Keratinocyte (primary cell): ENCODE results near the gene CPED1. TPM values are rescaled to one million over a fixed set of nuclear protein-coding genes. Genes with fewer than 3 reads are reported as not detected.

Experiments
- DNase-seq: peaks from one replicate; pipeline ENCODE4 v3.0.0-alpha.2; 2011; ENCODE audit warnings: low read depth, missing footprints, low spot score
- FAIRE-seq: peaks from 2 replicates; lab custom pipeline; 2011; peaks lifted over from hg19 to GRCh38; lab: Jason Lieb, UNC
- H2AFZ ChIP-seq: 2 replicates; pipeline ENCODE4 v1.6.0; 2012; ENCODE audit warnings: low read length, control low read depth, inconsistent platforms; ENCODE audit not compliant: control insufficient read depth
- H3K27ac ChIP-seq: 2 replicates; pipeline ENCODE4 v1.5.1; 2011; ENCODE audit warnings: low read length; ENCODE audit not compliant: control insufficient read depth, insufficient read depth
- H3K27me3 ChIP-seq: 3 replicates; pipeline ENCODE4 v1.6.0; 2011; ENCODE audit warnings: low read length; ENCODE audit not compliant: control insufficient read depth, insufficient read depth; ENCODE audit errors: extremely low read depth
- H3K36me3 ChIP-seq, 2 experiments: 2 replicates in 1 of 2; 3 replicates in 1 of 2; pipeline ENCODE4 v1.5.1; 2011; ENCODE audit warnings: low read length in 2 of 2, mild to moderate bottlenecking in 1 of 2; ENCODE audit not compliant: control insufficient read depth in 2 of 2, insufficient read depth in 2 of 2; ENCODE audit errors: extremely low read depth in 1 of 2
- H3K4me1 ChIP-seq: 3 replicates; pipeline ENCODE4 v1.5.1; 2011; ENCODE audit warnings: low read length; ENCODE audit not compliant: control insufficient read depth, insufficient read depth; ENCODE audit errors: extremely low read depth
- H3K4me2 ChIP-seq: 3 replicates; pipeline ENCODE4 v1.6.0; 2011; ENCODE audit warnings: low read depth, low read length; ENCODE audit not compliant: control insufficient read depth, insufficient read depth; ENCODE audit errors: extremely low read depth
- H3K4me3 ChIP-seq, 3 experiments: fragments of 200-600 bp in 1 of 3; sonication (generic) in 1 of 3; 2 replicates in 2 of 3; 3 replicates in 1 of 3; pipeline ENCODE4 v1.5.1; 2011 to 2016; ENCODE audit warnings: low read length in 3 of 3, mild to moderate bottlenecking in 3 of 3, control low read depth in 2 of 3, inconsistent platforms in 1 of 3, low read depth in 1 of 3, mixed read lengths in 1 of 3, mixed run types in 1 of 3, moderate library complexity in 1 of 3; ENCODE audit not compliant: control insufficient read depth in 2 of 3, insufficient read depth in 2 of 3; ENCODE audit errors: extremely low read depth in 1 of 3
- H3K79me2 ChIP-seq: 2 replicates; pipeline ENCODE4 v1.6.0; 2012; ENCODE audit warnings: low read length; ENCODE audit not compliant: control insufficient read depth, insufficient read depth
- H3K9ac ChIP-seq: 3 replicates; pipeline ENCODE4 v1.6.0; 2011; ENCODE audit warnings: low read length; ENCODE audit not compliant: control insufficient read depth, insufficient read depth; ENCODE audit errors: extremely low read depth
- H3K9me1 ChIP-seq: 3 replicates; pipeline ENCODE4 v1.6.0; 2011; ENCODE audit warnings: low read length; ENCODE audit not compliant: control insufficient read depth, insufficient read depth; ENCODE audit errors: extremely low read depth
- H3K9me3 ChIP-seq: 2 replicates; pipeline ENCODE4 v1.5.1; 2012; ENCODE audit warnings: low read depth, low read length; ENCODE audit not compliant: control insufficient read depth
- H4K20me1 ChIP-seq: 3 replicates; pipeline ENCODE4 v1.6.0; 2011; ENCODE audit warnings: low read length; ENCODE audit not compliant: control insufficient read depth, insufficient read depth; ENCODE audit errors: extremely low read depth
- CTCF ChIP-seq, 3 experiments: IDR thresholded peaks in 1 of 3; conservative IDR thresholded peaks in 1 of 3; optimal IDR thresholded peaks in 1 of 3; 2 replicates in 2 of 3; 3 replicates in 1 of 3; pipeline versions ENCODE3 to v1.5.1; 2011; ENCODE audit warnings: low read length in 3 of 3, mild to moderate bottlenecking in 3 of 3, moderate library complexity in 2 of 3, control low read depth in 1 of 3, inconsistent platforms in 1 of 3; ENCODE audit not compliant: insufficient read depth in 2 of 3; ENCODE audit errors: extremely low read depth in 1 of 3
- EZH2 ChIP-seq: IDR thresholded peaks from one replicate; pipeline ENCODE4 v1.6.1; 2012; ENCODE audit warnings: inconsistent platforms, mild to moderate bottlenecking, low read length, moderate library complexity
- dilution Hi-C: fragments of 300-500 bp; cut with MboI; formaldehyde crosslinking; loops from one replicate; pipeline ENCODE4 v1.7.0; 2020; ENCODE audit warnings: low sequenced_read_pairs; ENCODE audit not compliant: extremely low pct_ligation_motif_present
- polyA plus RNA-seq, 5 experiments: library from polyadenylated mRNA; depleted of rRNA in 3 of 5; stranded (reverse) in 3 of 5; stranded (forward) in 1 of 5; unstranded in 1 of 5; fragments of >200 nt; gene quantifications; 1 replicate in 1 of 5; 2 replicates in 3 of 5; 3 replicates in 1 of 5; pipeline versions ENCODE4 v1.2.1 to v1.2.3, GENCODE V29; 2011 to 2012; ENCODE audit warnings: missing spikeins in 2 of 5, low read depth in 1 of 5, low replicate concordance in 1 of 5

CPED1 gene
- polyA plus RNA-seq, 1 donor (not counting 4 experiments of a cell fraction or from before 2014, with no cell fraction given), result 0.62 TPM

DNA sequence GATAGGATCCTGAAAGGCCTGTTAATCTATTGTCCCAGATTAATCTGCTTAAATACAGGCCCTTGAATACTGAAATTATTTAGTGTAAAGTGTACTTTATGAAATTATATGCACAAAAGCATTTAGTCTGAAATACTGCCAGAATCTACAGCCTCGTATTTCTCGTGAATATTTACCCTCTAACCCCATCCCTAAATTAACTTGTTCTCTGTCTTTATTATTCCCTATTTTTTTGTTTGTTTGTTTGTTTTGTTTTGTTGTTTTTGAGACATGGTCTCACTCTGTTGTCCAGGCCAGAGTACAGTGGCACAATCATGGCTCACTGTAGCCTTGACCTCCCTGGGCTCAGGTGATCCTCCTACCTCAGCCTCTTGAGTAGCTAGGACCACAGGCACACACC lies 2.7 kb upstream of the CPED1 start:
- no peak for DNase-seq
- H3K4me1 ChIP-seq, result peaks cover 16% of the 10 kb centered on the region
- no peak overlapping the region for H2AFZ ChIP-seq
- dilution Hi-C loops, result no loop called here
- H3K9me1 ChIP-seq, result no peaks in the 10 kb centered on the region
- H3K27me3 ChIP-seq, result no peaks in the 10 kb centered on the region
- no peak for FAIRE-seq
- H3K4me3 ChIP-seq, result no peak overlapping the region
- no peak for TF ChIP-seq EZH2
- no peak for TF ChIP-seq CTCF (optimal IDR thresholded peaks at IDR 0.05 in 1 of 3, IDR thresholded peaks at IDR 0.05 in 1 of 3, conservative IDR thresholded peaks at IDR 0.05 in 1 of 3; ENCODE audit: extremely low read depth in 1 of 3, insufficient read depth in 2 of 3, low read length in 3 of 3)
- H3K79me2 ChIP-seq, result no peaks in the 10 kb centered on the region
- no peak overlapping the region for H3K27ac ChIP-seq
- no peak overlapping the region for H3K9ac ChIP-seq
- H3K36me3 ChIP-seq, result no peaks in the 10 kb centered on the region
- no peaks in the 10 kb centered on the region for H3K9me3 ChIP-seq
- H3K4me2 ChIP-seq, result no peak overlapping the region
- H4K20me1 ChIP-seq, result no peaks in the 10 kb centered on the region

GRCh38 chr7:120986650-120987049 lies 1.9 kb upstream of the CPED1 start:
- FAIRE-seq (no peak), DNase-seq (no peak)
- Histone ChIP-seq H3K4me2 (no peak overlapping the region), H3K4me3 (no peak overlapping the region), H4K20me1 (no peaks in the 10 kb centered on the region), H3K4me1 (peaks cover 16% of the 10 kb centered on the region), H3K79me2 (no peaks in the 10 kb centered on the region), H3K27ac (no peak overlapping the region), H2AFZ (no peak overlapping the region), H3K27me3 (no peaks in the 10 kb centered on the region), H3K9me3 (no peaks in the 10 kb centered on the region), H3K36me3 (no peaks in the 10 kb centered on the region), H3K9me1 (no peaks in the 10 kb centered on the region), H3K9ac (no peak overlapping the region)
- no peak for TF ChIP-seq CTCF (optimal IDR thresholded peaks at IDR 0.05 in 1 of 3, IDR thresholded peaks at IDR 0.05 in 1 of 3, conservative IDR thresholded peaks at IDR 0.05 in 1 of 3; ENCODE audit: extremely low read depth in 1 of 3, insufficient read depth in 2 of 3, low read length in 3 of 3)
- no peak for TF ChIP-seq EZH2
- dilution Hi-C loops, result no loop called here
